SIG-M5 treated with dmso at 0.1 percent for 504 hours (cell line): ENCODE data around the gene BTBD16.

Experiments
- DNase-seq: peaks from one replicate; lab custom pipeline; 2025; ENCODE audit not compliant: unreplicated experiment; lab: John Stamatoyannopoulos, UW

BTBD16 gene

DNA sequence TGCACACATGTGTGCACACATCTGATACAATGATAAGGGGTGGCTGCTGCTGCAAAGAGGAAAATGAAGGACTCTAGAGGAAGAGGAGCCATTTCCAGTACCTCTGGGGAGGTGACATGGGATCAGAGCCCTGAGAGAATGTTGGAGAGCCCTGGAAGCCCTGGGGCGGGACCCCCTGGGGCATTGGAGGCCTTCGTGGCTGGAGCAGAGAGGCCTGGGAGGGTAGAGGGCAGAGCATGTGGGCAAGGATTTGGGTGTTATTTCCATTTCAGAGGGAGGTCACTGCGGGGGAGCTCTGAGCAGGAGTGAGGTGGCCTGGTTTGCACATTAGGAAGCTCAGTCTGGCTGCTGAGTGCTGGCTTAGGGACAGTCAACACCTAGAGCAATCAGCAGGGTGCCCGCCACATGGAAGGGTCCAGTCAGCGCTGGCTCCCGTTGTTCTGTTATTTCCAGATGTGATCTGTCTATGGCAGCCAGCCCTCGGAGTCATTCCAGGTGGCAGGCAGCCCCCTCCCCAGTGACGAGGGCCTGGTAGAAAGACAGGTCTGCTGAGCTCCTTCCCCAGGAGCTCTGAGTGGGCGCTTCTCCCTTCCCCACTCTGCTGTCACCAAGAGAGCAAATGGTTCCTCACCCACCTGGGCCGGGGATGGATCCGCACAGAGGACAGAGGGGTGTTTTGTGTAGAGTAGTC, 24.1 kb upstream of the BTBD16 start:
- no peak for DNase-seq

DNA sequence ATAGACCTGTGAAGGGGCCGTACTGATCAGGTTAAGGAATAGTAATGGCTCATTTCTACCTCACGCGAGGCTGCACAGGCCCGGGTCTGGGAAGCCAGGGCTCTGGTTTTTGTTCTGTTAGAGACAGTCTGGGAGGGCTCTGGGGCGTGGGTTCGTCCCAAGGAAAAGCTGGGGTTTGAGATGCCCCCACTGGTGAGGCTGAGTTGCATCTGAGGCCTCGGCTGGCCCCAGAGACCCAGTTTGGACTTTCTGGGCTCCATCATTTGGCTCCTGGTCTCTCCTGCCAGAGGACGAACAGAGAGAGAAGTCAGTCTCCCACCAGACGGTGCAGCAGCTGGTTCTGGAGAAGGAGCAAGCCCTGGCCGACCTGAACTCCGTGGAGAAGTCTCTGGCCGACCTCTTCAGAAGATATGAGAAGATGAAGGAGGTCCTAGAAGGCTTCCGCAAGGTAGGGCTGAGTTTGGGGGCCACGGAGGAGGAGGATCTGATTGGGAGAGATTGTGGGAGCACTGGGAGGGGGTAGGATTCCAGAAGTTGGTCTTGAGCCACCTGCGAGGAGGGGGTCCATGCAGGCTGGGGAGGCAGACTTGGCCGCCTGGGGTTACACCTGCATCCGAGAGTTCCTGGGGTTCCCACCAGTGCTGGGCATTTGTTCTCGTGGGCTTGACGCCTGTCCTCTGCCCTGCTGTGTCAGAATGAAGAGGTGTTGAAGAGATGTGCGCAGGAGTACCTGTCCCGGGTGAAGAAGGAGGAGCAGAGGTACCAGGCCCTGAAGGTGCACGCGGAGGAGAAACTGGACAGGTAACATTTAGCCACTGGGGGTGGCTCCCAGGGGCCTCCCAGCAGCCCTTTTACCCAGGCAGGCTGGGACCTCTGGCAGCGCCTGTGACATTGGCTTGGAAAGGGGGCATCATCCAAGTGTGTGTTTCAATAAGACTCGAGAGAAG, 22.5 kb upstream of the BTBD16 start:
- DNase-seq, result no peak

DNA sequence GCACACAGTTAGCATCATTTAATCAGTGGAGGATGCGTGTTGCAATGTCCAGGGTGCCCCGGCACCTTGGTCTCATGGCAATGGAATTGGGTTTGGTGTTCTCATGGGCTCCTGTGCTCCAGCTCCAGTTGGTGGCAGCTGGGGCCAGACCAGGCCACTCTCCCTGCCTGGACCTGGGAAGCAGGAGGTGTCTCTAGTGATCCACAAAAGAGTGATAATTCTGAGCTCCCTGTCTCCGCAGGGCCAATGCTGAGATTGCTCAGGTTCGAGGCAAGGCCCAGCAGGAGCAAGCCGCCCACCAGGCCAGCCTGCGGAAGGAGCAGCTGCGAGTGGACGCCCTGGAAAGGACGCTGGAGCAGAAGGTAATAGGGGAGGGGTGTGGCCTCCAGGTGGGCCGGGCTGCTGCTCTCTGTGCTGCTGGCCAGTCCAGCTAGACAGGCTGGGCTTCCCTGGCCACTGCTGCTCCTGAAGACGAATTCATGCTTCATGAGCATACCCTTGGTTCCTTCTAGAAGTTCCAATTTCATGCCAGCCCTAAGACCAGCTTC, 21.7 kb upstream of the BTBD16 start:
- DNase-seq, result no peak

DNA sequence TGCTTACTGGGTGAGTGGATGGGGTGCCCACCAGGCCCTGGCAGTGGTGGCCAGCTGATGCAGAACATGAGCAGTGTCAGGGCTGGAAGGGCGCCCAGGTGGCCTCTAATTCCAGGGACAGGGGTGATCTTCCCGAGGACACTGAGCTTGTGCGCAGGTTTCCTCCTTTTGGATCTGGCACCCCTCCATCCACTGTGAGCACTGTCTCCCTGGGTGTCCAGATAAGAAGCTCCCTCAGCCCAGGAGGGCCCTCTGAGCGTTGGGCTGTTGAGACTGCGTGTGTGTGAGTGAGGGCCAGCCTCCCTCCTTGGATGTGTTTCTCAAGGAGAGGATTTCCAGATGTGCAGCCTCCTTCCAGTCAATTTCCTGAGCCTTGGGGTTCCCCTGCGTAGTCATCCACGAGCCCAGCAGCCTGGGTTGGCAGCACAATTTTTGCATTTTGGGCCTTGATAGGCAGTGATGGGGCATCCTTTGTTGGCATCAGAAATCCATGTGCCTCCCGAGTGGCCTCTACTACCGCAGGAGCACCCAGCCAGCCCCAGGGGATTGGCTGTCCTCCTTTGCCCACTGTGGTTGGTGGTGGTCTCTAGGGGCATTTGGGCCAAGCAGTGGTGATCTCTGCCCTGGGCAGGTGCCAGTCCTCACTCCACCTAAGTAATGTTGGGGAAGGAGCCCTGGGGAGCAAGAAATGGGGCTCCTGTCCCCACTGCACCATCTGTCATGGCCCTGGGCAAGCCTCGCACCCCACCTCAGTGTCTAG, 20.9 kb upstream of the BTBD16 start:
- DNase-seq, result no peak

DNA sequence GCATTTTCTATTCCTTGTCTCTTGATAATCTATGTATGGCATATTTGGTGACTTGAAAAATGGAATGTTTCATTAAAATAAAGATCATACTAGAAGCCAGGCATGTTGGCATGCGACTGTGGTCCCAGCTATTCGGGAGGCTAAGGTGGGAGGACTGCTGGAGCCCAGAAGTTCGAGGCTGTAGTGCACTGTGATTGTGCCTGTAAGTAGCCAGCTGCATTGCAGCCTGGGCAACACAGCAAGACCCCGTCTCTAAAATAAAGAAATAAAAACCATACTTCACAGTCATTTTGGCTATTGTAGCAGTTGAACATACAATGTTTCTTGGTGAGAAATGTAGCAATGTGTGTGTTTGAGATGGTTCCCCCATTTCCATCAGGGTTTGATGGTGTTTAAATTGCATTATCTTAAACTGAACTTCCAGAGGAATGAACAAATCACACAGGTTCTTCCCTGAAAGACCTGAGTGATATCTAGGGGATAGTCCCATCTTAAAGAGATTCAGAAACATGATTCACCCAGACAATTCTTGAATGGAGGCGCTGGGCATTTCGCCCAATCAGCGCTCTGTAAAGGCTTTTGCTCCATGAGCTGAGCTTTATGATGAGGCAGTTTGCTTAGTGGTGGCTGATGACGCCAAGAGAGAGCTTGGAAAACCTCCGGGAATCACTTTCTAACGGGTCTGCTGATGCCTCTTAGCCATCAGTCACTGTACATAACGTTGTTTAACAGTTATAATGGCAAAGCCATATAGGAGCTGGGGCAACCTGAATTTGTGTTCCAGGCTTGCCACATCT, 19.4 kb upstream of the BTBD16 start:
- DNase-seq, result no peak

DNA sequence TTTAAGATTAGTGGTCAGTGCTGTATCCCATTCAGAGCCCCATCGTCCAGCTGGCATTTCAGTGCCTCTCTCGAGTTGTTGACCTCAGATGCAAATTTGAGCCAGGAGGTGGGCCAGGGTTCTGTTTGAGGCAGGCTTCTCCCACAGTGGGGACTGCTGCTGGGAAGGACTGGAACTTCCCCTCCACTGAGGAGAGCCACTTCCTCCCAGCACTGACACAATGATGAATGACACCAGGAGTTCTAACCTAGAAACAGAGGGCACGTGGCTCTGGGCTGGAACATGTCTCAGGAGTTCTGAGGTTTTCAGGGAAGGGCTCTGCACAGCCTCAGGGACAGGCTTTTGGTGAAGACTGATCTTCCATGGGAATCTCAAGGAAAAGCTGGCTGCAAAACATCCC, 18.3 kb upstream of the BTBD16 start:
- DNase-seq, result no peak

DNA sequence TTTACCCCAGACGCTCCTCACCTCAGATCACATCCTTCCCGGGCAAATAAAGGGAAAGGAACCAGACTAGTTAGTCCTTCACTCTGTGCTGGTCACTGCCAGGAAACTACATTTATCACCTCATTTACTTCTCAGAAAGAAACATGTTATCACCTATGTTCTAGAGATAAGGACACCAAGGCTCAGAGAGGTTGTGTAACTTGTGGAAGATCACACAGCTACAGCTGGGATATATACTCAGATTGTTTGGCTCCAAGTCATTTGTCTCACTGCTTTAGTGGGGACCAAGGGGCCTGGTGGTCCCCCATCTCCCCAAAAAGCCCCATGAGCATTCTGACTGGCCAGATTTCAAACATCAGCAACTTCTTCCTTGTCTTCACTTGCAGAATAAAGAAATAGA, 17.5 kb upstream of the BTBD16 start:
- no peak for DNase-seq

DNA sequence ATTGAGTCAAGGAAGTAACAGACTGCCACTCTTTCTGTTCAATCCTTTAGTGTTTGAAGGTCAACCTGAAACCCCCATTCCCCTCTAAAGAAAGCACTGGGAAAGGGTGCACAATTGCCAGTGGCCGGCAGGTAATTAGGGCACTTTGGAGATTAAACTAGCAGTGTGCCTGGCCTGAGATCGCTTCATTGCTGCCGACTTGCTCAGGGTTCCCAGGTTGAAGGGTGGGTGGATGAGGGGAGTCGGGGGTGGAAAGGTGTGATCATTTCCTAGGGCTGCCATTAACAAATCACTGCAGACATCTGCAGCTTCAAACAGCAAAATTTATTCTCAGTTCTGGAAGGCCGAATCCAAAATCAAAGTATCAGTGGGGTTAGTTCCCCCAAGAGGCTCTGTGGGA, 16.3 kb upstream of the BTBD16 start:
- DNase-seq, result no peak

DNA sequence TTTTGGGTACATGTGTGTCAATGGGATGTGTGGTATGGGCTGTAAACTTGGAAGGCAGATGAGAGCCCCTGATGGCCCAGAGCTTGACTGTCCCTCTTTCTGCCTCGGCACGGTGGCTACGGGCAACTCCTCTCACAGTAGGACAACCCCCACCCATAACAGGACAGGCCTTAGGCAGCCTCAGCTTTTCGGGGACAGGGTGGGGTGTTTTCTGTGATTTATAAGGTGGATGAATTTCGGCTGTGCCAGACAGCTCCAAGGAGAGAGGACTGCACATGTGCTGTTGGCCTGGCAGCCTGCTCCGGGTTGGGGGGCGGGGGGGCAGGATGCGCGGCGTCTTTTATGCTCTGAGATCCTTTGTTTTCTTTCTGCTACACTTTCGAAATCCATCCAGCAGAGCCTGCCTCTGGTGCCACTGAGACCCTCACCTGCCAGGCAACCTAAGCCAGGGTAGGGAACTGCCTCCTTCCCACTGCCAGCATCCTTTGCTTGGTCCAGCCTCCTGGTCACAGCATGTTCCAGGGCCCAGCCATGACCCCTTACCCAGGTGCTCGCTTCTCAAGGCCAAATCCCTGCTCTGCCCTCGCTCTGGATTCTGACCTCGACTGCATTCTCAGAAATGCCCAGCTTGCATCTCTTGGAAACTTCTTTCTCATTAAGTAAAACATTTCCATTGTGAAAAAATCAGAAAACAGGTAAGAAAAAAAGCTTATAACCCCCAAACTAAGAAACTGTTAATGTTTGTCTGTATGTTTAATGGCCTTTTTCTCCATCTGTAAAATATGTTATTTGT, 15.4 kb upstream of the BTBD16 start:
- DNase-seq, result no peak

DNA sequence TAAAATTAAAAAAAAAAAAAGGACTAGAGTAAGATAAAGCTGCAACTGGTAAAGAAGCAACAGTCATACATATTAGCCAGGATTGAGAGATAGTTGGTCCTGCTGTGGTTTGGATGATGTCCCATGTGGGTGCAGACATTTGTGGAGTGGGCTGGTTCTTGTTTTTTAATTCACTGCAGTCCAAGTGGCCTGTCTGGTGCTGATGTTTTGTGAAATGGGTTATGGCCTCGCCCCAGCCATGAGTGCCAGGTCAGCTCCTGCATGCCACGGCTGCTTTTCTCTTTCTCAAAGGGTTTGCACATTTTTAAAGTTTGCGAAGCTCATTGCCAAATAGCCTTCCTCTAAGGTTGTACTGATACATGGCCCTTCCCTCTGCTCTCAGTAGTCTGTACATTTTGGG, 14.1 kb upstream of the BTBD16 start:
- no peak for DNase-seq

DNA sequence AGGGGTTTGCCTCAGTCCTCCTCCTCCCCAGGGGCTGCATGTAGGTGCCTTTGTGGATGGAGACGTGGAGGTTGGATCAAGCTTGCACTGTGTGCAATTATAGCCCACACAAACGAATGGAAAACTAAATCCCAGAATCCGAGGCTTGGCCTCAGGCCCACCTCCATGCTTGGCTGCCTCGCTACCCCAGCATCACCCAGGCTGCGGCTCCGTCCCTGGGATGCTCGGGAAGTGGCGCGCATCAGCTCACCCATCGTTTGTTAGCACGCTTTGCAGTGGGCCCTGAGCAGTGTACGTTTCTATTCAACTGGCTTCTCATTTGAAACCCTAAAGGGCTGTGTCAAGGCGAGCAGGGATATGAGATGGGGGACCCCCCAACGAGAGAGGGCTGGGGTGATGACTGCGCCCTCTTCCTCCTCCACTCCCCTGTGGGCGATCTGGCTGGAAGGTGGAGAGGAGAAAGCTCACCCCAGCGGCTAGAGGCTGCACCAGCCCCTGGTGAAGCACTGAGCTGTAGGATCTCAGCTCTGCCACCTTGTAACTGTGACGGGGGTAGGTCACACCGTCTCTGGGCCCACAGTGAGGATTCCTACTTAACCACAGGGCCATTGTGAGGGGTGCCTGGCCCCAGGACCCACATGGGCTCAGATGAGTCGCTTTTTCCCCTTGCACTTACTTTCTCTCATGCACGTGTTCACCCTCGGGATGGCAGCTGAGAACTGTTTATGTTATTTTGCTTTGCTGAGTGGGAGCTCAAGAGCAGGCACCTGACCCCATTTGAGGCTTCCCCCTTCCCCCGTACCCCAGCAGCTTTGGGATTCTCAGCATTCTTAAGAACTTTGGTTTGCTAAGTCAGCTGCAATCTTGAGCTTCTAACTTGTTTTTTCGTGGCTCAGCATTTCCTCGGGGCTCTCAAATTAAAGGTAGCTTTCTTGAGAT, 12.7 kb upstream of the BTBD16 start:
- no peak for DNase-seq

DNA sequence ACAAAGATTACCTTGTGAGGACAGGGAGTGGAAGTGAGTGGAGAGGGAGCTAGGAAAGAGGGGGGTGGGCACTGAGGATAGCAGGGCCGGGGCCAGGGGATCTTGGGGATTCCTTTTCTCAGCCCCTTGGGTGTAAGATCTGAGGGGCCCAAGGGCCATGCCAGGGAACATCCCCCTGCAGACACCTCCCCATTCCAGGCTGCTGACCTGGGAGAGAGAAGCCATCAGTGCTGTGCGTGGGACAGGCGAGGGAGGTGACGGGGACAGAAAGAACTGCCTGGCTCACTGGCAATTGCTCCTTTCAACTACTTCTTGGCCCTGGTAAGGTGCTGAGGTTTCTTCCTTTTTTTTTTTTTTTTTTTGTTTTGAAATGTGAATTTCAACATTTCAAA, 12.0 kb upstream of the BTBD16 start:
- DNase-seq, result no peak

DNA sequence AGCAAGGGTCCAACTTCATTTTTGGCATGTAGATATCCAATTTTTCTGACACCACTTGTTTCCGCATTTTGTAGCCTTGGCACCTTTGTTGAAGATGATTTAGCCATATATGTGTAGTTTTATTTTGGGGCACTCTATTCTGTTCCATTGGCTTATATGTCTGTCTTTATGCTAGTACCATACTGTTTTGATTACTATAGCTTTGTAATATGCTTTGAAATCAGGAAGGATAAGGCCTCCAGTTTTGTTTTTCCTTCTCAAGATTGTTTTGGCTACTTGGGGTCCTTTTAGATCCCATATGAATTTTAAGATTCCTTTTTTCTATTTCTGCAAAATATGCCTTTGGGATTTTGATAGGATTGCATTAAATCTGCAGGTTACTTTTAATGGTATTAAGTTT, 9.5 kb upstream of the BTBD16 start:
- no peak for DNase-seq

DNA sequence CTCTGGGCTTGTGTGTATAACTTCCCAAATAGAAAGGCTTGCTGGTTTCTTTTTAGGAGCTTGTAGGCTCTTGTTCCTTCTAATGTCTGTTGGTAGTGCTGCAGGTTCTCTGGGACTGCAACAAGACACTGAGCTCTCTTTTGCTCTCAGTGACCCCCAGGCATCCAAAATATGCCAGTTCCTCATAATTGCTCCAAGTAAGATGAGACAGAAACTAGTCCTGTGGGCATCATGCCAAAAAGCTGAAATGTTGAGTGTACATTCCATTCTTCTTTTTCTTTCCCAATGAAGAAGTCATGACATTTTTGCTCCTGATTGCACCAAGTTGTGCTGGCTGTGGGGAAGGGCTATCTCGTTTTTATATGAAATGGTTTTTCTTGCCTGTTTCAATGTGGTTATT, 7.1 kb upstream of the BTBD16 start:
- no peak for DNase-seq

DNA sequence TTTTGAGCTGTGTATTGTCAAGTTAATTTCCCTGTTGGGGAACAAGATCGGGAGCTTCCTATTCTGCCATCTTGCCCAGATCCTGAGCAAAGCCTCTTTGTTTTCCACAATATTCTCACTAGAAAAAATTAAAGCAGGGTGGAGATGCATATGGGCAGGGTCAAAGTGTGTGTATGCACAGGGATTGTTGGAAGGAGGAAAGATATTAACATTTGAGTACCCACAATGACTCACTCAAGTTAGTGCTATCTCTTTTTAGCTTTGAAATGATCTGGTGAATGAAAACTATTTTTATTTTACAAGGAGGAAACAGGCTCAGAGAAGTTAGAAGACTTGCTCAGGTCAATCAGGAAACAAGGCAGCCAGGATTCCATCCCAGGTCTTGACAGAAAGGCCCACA, 6.7 kb upstream of the BTBD16 start:
- DNase-seq, result no peak

DNA sequence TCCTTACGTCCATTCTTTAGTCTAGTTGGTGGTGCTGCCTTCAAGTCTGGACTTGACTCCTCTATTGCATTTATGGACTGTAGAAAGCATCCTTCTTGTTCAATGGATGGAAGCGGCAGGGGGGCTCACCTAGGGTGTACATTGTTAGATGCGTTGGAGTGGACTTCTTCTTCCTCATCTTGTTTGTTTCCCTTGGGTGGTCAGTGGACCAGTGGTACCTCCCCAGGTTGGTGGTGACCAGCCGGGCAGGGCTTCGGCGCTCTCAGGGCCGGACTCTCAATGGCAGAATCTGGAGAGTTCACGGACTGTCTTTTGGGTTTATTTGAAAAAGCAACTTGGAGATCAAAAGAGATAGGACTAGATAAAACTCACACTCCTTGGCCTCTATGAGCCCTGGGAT, 6.2 kb upstream of the BTBD16 start:
- DNase-seq, result no peak

DNA sequence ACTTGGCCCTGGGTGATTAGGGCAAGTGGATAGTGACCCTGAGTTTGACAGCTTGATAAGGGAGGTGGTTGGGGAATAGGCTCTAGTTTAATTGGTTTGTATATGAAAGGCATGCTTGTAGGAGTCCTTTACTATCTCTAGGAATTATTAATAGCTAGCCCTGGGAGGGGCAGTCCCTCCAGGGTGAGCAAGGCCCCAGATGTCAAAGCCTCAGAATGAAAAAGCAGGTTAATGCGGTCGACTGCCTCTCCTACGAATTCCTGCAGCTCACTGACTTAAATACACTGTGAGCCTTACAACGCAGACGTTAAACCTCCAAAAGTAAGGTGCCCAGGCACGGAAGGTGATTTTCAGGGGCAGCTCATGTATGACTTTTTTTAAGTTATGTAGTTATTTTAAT, 5.2 kb upstream of the BTBD16 start:
- no peak for DNase-seq

DNA sequence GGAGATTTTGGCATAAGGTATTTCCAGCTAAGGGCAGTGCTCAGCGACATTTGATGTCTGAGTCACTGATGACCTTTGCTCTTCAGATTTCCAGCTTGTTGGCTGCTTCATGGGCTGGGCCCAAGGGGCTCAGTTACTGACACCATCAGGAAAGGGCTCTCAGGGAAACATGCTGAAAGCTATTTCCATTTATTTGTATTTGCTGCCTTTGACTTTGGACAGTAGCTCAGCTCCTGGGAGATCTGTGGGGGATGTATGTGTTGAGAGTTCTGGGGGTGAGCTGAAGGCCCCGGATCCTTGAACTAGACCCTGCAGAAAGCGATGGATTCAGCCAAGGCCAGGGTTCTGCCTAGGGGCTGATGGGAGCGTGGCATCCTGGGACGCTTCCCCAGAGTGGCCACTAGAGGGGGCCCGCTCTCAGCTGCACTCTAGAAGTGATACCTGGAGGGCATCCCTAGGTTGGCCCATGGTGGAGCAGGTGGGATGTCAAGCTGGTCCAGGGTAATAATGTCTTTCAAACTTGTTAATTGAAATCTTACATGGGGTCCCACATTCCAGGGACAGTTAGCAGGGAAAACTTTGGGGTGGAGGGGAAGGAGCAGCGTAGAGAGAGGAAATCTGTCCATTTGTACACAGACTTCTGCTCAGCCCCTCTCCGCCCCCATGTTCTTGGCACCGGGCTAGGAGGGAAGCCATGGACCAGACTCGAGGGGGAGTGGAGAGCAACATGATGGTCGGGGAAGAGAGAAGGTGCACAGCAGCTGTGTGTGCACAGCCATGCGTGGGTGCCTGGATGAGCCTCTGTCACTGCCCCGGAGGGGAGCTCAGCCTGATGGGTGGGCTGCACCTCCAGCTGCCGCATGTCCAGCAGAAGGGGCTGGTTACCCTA, 3.0 kb upstream of the BTBD16 start:
- no peak for DNase-seq
